GM12892 (cell line): ENCODE measurements around the gene SCP2.

ENCODE experiments used
- POLR2A ChIP-seq: IDR thresholded peaks from 2 replicates; pipeline ENCODE4 v1.6.1; 2011; ENCODE audit warnings: low read depth, low read length, control low read depth
- POLR2AphosphoS5 ChIP-seq: IDR thresholded peaks from 2 replicates; pipeline ENCODE4 v1.6.1; 2011; ENCODE audit warnings: low read depth, low read length, control low read depth
- TAF1 ChIP-seq: IDR thresholded peaks from 2 replicates; pipeline ENCODE4 v1.6.1; 2011; ENCODE audit warnings: low read depth, mild to moderate bottlenecking, control low read depth, low read length, borderline replicate concordance

- no peak for TF ChIP-seq TAF1
- no peak for TF ChIP-seq POLR2AphosphoS5
- no peak for TF ChIP-seq POLR2A
These were observed 69.6 kb downstream of the SCP2 start for GRCh38 chr1:52996653-52997052.
